H1 (cell line): Measurements from ENCODE around the gene SYNGR3. TPM values are rescaled to one million over a fixed set of nuclear protein-coding genes. Genes with fewer than 3 reads are reported as not detected.
"Not testable (repeated sequence)": the region's sequence is repeated elsewhere in the genome, so short reads cannot be mapped to it uniquely, and the experiment has no call there.

Source experiments
- CTCF ChIA-PET: fragments of 300-600 bp; sonication (Branson Sonifier 250); formaldehyde crosslinking; loops from one replicate; lab custom pipeline; 2021; ENCODE audit not compliant: partially characterized antibody; lab: Charles Lee
- POLR2A ChIA-PET: fragments of 300-600 bp; sonication (Branson Sonifier 250); formaldehyde crosslinking; loops from one replicate; lab custom pipeline; 2021; ENCODE audit warnings: inconsistent platforms; ENCODE audit not compliant: partially characterized antibody; lab: Charles Lee
- DNase-seq, 2 experiments: peaks; one replicate each; pipeline versions ENCODE4 v3.0.0 to v3.0.0-alpha.2; 2010 to 2022; ENCODE audit warnings: low spot score in 2 of 2, low read depth in 1 of 2, mixed read lengths in 1 of 2
- FAIRE-seq: peaks from 2 replicates; lab custom pipeline; 2011; peaks lifted over from hg19 to GRCh38; lab: Jason Lieb, UNC
- H2AFZ ChIP-seq: 2 replicates; pipeline ENCODE4 v1.8.1; 2012; ENCODE audit warnings: low read length, inconsistent platforms
- H2AK5ac ChIP-seq: 2 replicates; pipeline ENCODE4 v1.6.1; 2013; ENCODE audit warnings: low read depth, low read length
- H2BK120ac ChIP-seq: replicated peaks from 2 replicates; pipeline ENCODE3; 2013; ENCODE audit warnings: low read depth, low read length, inconsistent platforms
- H2BK12ac ChIP-seq: 2 replicates; pipeline ENCODE4 v1.6.1; 2013; ENCODE audit warnings: low read depth, low read length
- H2BK15ac ChIP-seq: 2 replicates; pipeline ENCODE4 v1.6.1; 2013; ENCODE audit warnings: low read length
- H2BK20ac ChIP-seq: 2 replicates; pipeline ENCODE4 v1.6.1; 2013; ENCODE audit warnings: low read length
- H2BK5ac ChIP-seq: 2 replicates; pipeline ENCODE4 v1.6.1; 2013; ENCODE audit warnings: low read depth, low read length
- H3K14ac ChIP-seq: 2 replicates; pipeline ENCODE4 v1.6.1; 2013; ENCODE audit warnings: inconsistent platforms; ENCODE audit not compliant: insufficient read length
- H3K18ac ChIP-seq: 2 replicates; pipeline ENCODE4 v1.6.1; 2013; ENCODE audit warnings: low read length; ENCODE audit errors: extremely low read depth
- H3K23ac ChIP-seq: 2 replicates; pipeline ENCODE4 v1.6.1; 2013; ENCODE audit warnings: inconsistent platforms; ENCODE audit not compliant: insufficient read length
- H3K23me2 ChIP-seq: 2 replicates; pipeline ENCODE4 v1.6.1; 2013; ENCODE audit warnings: low read depth, low read length
- H3K27ac ChIP-seq: 2 replicates; pipeline ENCODE4 v1.6.1; 2011; ENCODE audit warnings: low read depth, low read length, inconsistent platforms
- H3K27me3 ChIP-seq, 4 experiments: replicated peaks in 1 of 4; 1 replicate in 1 of 4; 2 replicates in 3 of 4; pipeline versions ENCODE4 v1.6.1 to v1.8.1; 2011 to 2013; ENCODE audit warnings: low read length in 3 of 4, mild to moderate bottlenecking in 3 of 4, inconsistent platforms in 2 of 4, mixed read lengths in 2 of 4, moderate library complexity in 1 of 4; ENCODE audit not compliant: control insufficient read depth in 3 of 4, insufficient read depth in 3 of 4; ENCODE audit errors: extremely low read depth in 1 of 4
- H3K36me3 ChIP-seq, 4 experiments: 2 replicates each; pipeline versions ENCODE4 v1.6.1 to v1.8.1; 2011 to 2013; ENCODE audit warnings: mild to moderate bottlenecking in 4 of 4, low read length in 3 of 4, moderate library complexity in 2 of 4, control low read depth in 1 of 4, inconsistent platforms in 1 of 4; ENCODE audit not compliant: insufficient read depth in 4 of 4, control insufficient read depth in 2 of 4
- H3K4ac ChIP-seq: replicated peaks from 2 replicates; pipeline ENCODE3; 2013; ENCODE audit warnings: low read length, low read depth, mixed read lengths, inconsistent platforms; ENCODE audit not compliant: insufficient read length
- H3K4me1 ChIP-seq, 4 experiments: replicated peaks in 1 of 4; 1 replicate in 1 of 4; 2 replicates in 3 of 4; pipeline versions ENCODE4 v1.6.1 to v1.8.1; 2011 to 2013; ENCODE audit warnings: low read length in 3 of 4, inconsistent platforms in 2 of 4, mixed read lengths in 1 of 4; ENCODE audit not compliant: insufficient read depth in 4 of 4, control insufficient read depth in 3 of 4
- H3K4me2 ChIP-seq, 2 experiments: 2 replicates each; pipeline versions ENCODE4 v1.6.1 to v1.8.1; 2011 to 2013; ENCODE audit warnings: low read depth in 2 of 2, low read length in 2 of 2, control low read depth in 1 of 2, inconsistent platforms in 1 of 2, mild to moderate bottlenecking in 1 of 2; ENCODE audit not compliant: insufficient read depth in 1 of 2
- H3K4me3 ChIP-seq, 4 experiments: fragments of 200-600, 300-600 bp in 1 of 4; sonication (generic), shearing (Covaris generic), sonication (Bioruptor Twin) in 1 of 4; 2 replicates each; pipeline versions ENCODE4 v1.5.1 to v1.8.1; 2011 to 2016; ENCODE audit warnings: low read length in 4 of 4, low read depth in 3 of 4, control low read depth in 2 of 4, inconsistent platforms in 2 of 4, mild to moderate bottlenecking in 2 of 4, mixed read lengths in 1 of 4, moderate library complexity in 1 of 4; ENCODE audit not compliant: insufficient read depth in 2 of 4; ENCODE audit errors: extremely low read depth in 1 of 4
- H3K56ac ChIP-seq: replicated peaks from 2 replicates; pipeline ENCODE3; 2013; ENCODE audit warnings: low read depth, mild to moderate bottlenecking, mixed read lengths, low read length, inconsistent platforms; ENCODE audit not compliant: insufficient read length
- H3K79me1 ChIP-seq: 2 replicates; pipeline ENCODE4 v1.6.1; 2013; ENCODE audit warnings: low read depth, low read length, control low read depth
- H3K79me2 ChIP-seq, 2 experiments: 2 replicates each; pipeline versions ENCODE4 v1.6.1 to v1.8.1; 2012 to 2013; ENCODE audit warnings: low read length in 2 of 2, mild to moderate bottlenecking in 2 of 2, inconsistent platforms in 1 of 2; ENCODE audit not compliant: insufficient read depth in 2 of 2, control insufficient read depth in 1 of 2
- H3K9ac ChIP-seq, 4 experiments: replicated peaks in 1 of 4; 1 replicate in 1 of 4; 2 replicates in 3 of 4; pipeline versions ENCODE4 v1.6.1 to v1.8.1; 2011 to 2013; ENCODE audit warnings: low read depth in 3 of 4, low read length in 3 of 4, control low read depth in 2 of 4, mild to moderate bottlenecking in 2 of 4, moderate library complexity in 2 of 4, inconsistent platforms in 1 of 4; ENCODE audit errors: extremely low read depth in 1 of 4
- H3K9me3 ChIP-seq, 2 experiments: 2 replicates each; pipeline versions ENCODE4 v1.6.1 to v1.8.1; 2012 to 2013; ENCODE audit warnings: mild to moderate bottlenecking in 2 of 2, moderate library complexity in 2 of 2, control low read depth in 1 of 2, inconsistent platforms in 1 of 2, low read depth in 1 of 2, low read length in 1 of 2, mixed read lengths in 1 of 2; ENCODE audit not compliant: insufficient read depth in 2 of 2
- H4K20me1 ChIP-seq, 2 experiments: replicated peaks in 1 of 2; 2 replicates each; pipeline versions ENCODE3 to v1.8.1; 2011 to 2013; ENCODE audit warnings: inconsistent platforms in 2 of 2, low read length in 2 of 2, mild to moderate bottlenecking in 1 of 2; ENCODE audit not compliant: insufficient read depth in 2 of 2, control insufficient read depth in 1 of 2
- H4K5ac ChIP-seq: 2 replicates; pipeline ENCODE4 v1.6.1; 2013; ENCODE audit warnings: low read length, low read depth, mixed read lengths, inconsistent platforms; ENCODE audit not compliant: insufficient read length
- H4K8ac ChIP-seq: 2 replicates; pipeline ENCODE4 v1.8.0; 2013; ENCODE audit warnings: mild to moderate bottlenecking, moderate library complexity, low read length, inconsistent platforms; ENCODE audit not compliant: insufficient read depth; ENCODE audit errors: extremely low read depth
- H4K91ac ChIP-seq: replicated peaks from 2 replicates; pipeline ENCODE3; 2013; ENCODE audit warnings: low read length, mixed read lengths, inconsistent platforms; ENCODE audit not compliant: insufficient read length
- WGBS, 2 experiments: shearing (Covaris generic) in 1 of 2; methylation state at CpG; one replicate each; pipeline versions ENCODE4 v1.1.6 to v1.1.7; 2013 to 2015; ENCODE audit warnings: low lambda C conversion rate in 2 of 2, mixed read lengths in 2 of 2, inconsistent platforms in 1 of 2, low coverage in 1 of 2, missing lambda C conversion rate in 1 of 2; ENCODE audit not compliant: insufficient replicate concordance in 2 of 2, insufficient coverage in 1 of 2, insufficient read length in 1 of 2; ENCODE audit errors: extremely low coverage in 1 of 2, missing lambda C conversion rate in 1 of 2; 5-methylcytosine and 5-hydroxymethylcytosine counted together
- polyA plus RNA-seq, 7 experiments: library from polyadenylated mRNA; depleted of rRNA in 3 of 7; stranded (reverse) in 5 of 7; unstranded in 2 of 7; fragments of >200 nt in 5 of 7; fragments of 200-250 nt in 2 of 7; gene quantifications; 1 replicate in 5 of 7; 2 replicates in 1 of 7; 4 replicates in 1 of 7; pipeline versions ENCODE4 v1.2.1 to v1.2.3, GENCODE V29; 2011 to 2013; ENCODE audit warnings: missing spikeins in 2 of 7, mixed read lengths in 2 of 7
- total RNA-seq: library from RNA; stranded (reverse); fragmentation: NEBNext Ultra II Directional; extraction: Animal tissue kit (Norgen Biotek cat#: 25700); gene quantifications from 2 replicates; pipeline ENCODE4 v1.2.1, GENCODE V29; 2021

SYNGR3 gene
- total and polyA plus RNA-seq, 2 of the 8 experiments (the other 6 are each of a cell fraction or from before 2014, with no cell fraction given): 36.2 to 49.9 TPM

- H3K56ac ChIP-seq, H3K4ac ChIP-seq, H3K9ac ChIP-seq, H2BK5ac ChIP-seq, H2BK20ac ChIP-seq, H2BK12ac ChIP-seq, H4K8ac ChIP-seq, H3K27ac ChIP-seq, H2AFZ ChIP-seq, H3K14ac ChIP-seq, H3K9me3 ChIP-seq, FAIRE-seq, H3K18ac ChIP-seq, H2AK5ac ChIP-seq, H2BK15ac ChIP-seq, DNase-seq, H2BK120ac ChIP-seq, H3K4me2 ChIP-seq, H3K79me1 ChIP-seq, H4K5ac ChIP-seq, H3K36me3 ChIP-seq, H3K4me3 ChIP-seq, H4K91ac ChIP-seq, H3K27me3 ChIP-seq, H3K23ac ChIP-seq: not testable (repeated sequence)
- peaks cover 3 to 20% (median 15%) of the 10 kb centered on the region in 4 experiments for H3K4me1 ChIP-seq
- peaks cover 7 to 20% of the 10 kb centered on the region in 2 experiments for H4K20me1 ChIP-seq
- H3K79me2 ChIP-seq: peaks cover 22 to 27% of the 10 kb centered on the region in 2 experiments; a peak in 3 of 4 replicates
- peaks cover 12% of the 10 kb centered on the region; the same call in 1 of the 2 replicates for H3K23me2 ChIP-seq
- CTCF ChIA-PET: interaction anchor here (0.6 to 3.1 kb wide), 7 partner anchors 8 to 129 kb away, joined by 3 to 18 read pairs (median 4); no protein-coding TSS in a partner anchor
- WGBS, 2 experiments: 82% methylated on average over 8 of the region's 9 CpGs; no CpG with 5 or more reads in 1 of the 2 experiments
- POLR2A ChIA-PET: interaction anchor here (0.6 to 1.6 kb wide), 4 partner anchors 35 to 143 kb away, joined by 3 to 6 read pairs (median 4); partner anchors contain the start of gene TRAF7
These were observed 22.0 kb downstream of the SYNGR3 start for GRCh38 chr16:2011726-2012125.
